ENCODE measurements around the gene CAMK4. TPM values are rescaled to one million over a fixed set of nuclear protein-coding genes. Genes with fewer than 3 reads are reported as not detected.

Gene CAMK4
- total RNA-seq, 2 donors from 2014 or later = 0.53 to 0.63 TPM

GRCh38 chr5:111360173-111360572 is 136.0 kb downstream of the CAMK4 start:
- ATAC-seq = no peak
- DNase-seq = no peak
- intact Hi-C loops (cut with DNase I) = no loop called here

- intact Hi-C loops (cut with DNase I) = no loop called here
- DNase-seq (no peak), ATAC-seq (no peak)
These were observed 140.8 kb downstream of the CAMK4 start for GRCh38 chr5:111364992-111365391.

GRCh38 chr5:111366388-111366787 is 142.2 kb downstream of the CAMK4 start:
- intact Hi-C loops (cut with DNase I) = no loop called here
- DNase-seq (no peak), ATAC-seq (no peak)

GRCh38 chr5:111367115-111367514 is 142.9 kb downstream of the CAMK4 start:
- peak in 1 of 2 donors; percentile 53 for ATAC-seq
- intact Hi-C loops (cut with DNase I) = no loop called here
- DNase-seq = no peak

- intact Hi-C loops (cut with DNase I) = no loop called here
- ATAC-seq (no peak), DNase-seq (no peak)
These were observed 148.6 kb downstream of the CAMK4 start for GRCh38 chr5:111372799-111373198.

GRCh38 chr5:111374380-111374779 is 150.2 kb downstream of the CAMK4 start:
- ATAC-seq (no peak), DNase-seq (no peak)
- intact Hi-C loops (cut with DNase I) = no loop called here

GRCh38 chr5:111375645-111376044 is 151.5 kb downstream of the CAMK4 start:
- DNase-seq (no peak), ATAC-seq (no peak)
- intact Hi-C loops (cut with DNase I) = no loop called here

GRCh38 chr5:111377306-111377705 is 153.1 kb downstream of the CAMK4 start:
- DNase-seq (no peak), ATAC-seq (no peak)
- intact Hi-C loops (cut with DNase I) = no loop called here

- DNase-seq (no peak), ATAC-seq (no peak)
- intact Hi-C loops (cut with DNase I) = no loop called here
These were observed 155.2 kb downstream of the CAMK4 start for GRCh38 chr5:111379391-111379816.

GRCh38 chr5:111383288-111383970 is 159.2 kb downstream of the CAMK4 start:
- ATAC-seq (no peak), DNase-seq (no peak)
- intact Hi-C loops (cut with DNase I) = no loop called here

- intact Hi-C loops (cut with DNase I) = no loop called here
- ATAC-seq = no peak
- DNase-seq = no peak
These were observed 160.0 kb downstream of the CAMK4 start for GRCh38 chr5:111384220-111384619.

- ATAC-seq = no peak
- no peak for DNase-seq
- intact Hi-C loops (cut with DNase I) = no loop called here
These were observed 160.9 kb downstream of the CAMK4 start for GRCh38 chr5:111385051-111385450.

GRCh38 chr5:111385970-111386831 is 162.0 kb downstream of the CAMK4 start:
- intact Hi-C loops (cut with DNase I) = no loop called here
- no peak for DNase-seq
- ATAC-seq = no peak

GRCh38 chr5:111386832-111387162 is 162.6 kb downstream of the CAMK4 start:
- intact Hi-C loops (cut with DNase I) = no loop called here
- no peak for ATAC-seq
- DNase-seq = no peak

GRCh38 chr5:111387361-111387760 is 163.2 kb downstream of the CAMK4 start:
- ATAC-seq (no peak), DNase-seq (no peak)
- intact Hi-C loops (cut with DNase I) = no loop called here

GRCh38 chr5:111389390-111390082 is 165.4 kb downstream of the CAMK4 start:
- intact Hi-C loops (cut with DNase I) = no loop called here
- ATAC-seq (no peak), DNase-seq (no peak)

GRCh38 chr5:111392181-111392580 is 168.0 kb downstream of the CAMK4 start:
- DNase-seq (no peak), ATAC-seq (no peak)
- intact Hi-C loops (cut with DNase I) = no loop called here

- ATAC-seq (no peak), DNase-seq (no peak)
- intact Hi-C loops (cut with DNase I) = no loop called here
These were observed 170.4 kb downstream of the CAMK4 start for GRCh38 chr5:111394586-111394985.

GRCh38 chr5:111398013-111398412 is 173.8 kb downstream of the CAMK4 start:
- intact Hi-C loops (cut with DNase I) = no loop called here
- DNase-seq (no peak), ATAC-seq (no peak)

GRCh38 chr5:111399113-111399512 is 174.9 kb downstream of the CAMK4 start:
- ATAC-seq (no peak), DNase-seq (no peak)

More at GRCh38 chr5:111399113-111399512, 174.9 kb downstream of the CAMK4 start:
- intact Hi-C loops (cut with DNase I) = no loop called here
